Caco-2 (cell line): ENCODE results near the gene FAXC. TPM values are rescaled to one million over a fixed set of nuclear protein-coding genes. Genes with fewer than 3 reads are reported as not detected.

Experiments
- BruUV-seq: library from RNA; stranded (reverse); fragments of 400-500 nt; replicated peaks from 2 replicates; lab custom pipeline; 2021; lab: Mats Ljungman, UMichigan
- CTCF ChIA-PET: fragments of 300-600 bp; sonication (Branson Sonifier 250); formaldehyde crosslinking; loops from one replicate; lab custom pipeline; 2022; ENCODE audit warnings: antibody characterized with exemption; lab: Charles Lee
- POLR2A ChIA-PET: fragments of 300-600 bp; sonication (Branson Sonifier 250); formaldehyde crosslinking; loops from one replicate; lab custom pipeline; 2022; ENCODE audit warnings: antibody characterized with exemption; lab: Charles Lee
- DNase-seq, 2 experiments: peaks; one replicate each; pipeline versions ENCODE4 v3.0.0 to v3.0.0-alpha.2; 2020 to 2022
- H3K27me3 ChIP-seq: replicated peaks from 2 replicates; pipeline ENCODE4 v1.6.0; 2011; ENCODE audit warnings: low read length; ENCODE audit not compliant: control insufficient read depth, insufficient read depth
- H3K36me3 ChIP-seq: 2 replicates; pipeline ENCODE4 v1.5.1; 2011; ENCODE audit warnings: low read length; ENCODE audit not compliant: control insufficient read depth, insufficient read depth
- H3K4me1 ChIP-seq: fragments of 250-450 bp; sonication (Bioruptor Pico); 2 replicates; pipeline ENCODE4 v1.5.1; 2020; ENCODE audit warnings: mild to moderate bottlenecking
- H3K4me3 ChIP-seq: 2 replicates; pipeline ENCODE4 v1.5.1; 2011; ENCODE audit warnings: low read depth, mild to moderate bottlenecking, control low read depth, low read length
- H3K9me3 ChIP-seq: fragments of 250-450 bp; sonication (Bioruptor Pico); 2 replicates; pipeline ENCODE4 v1.5.1; 2020; ENCODE audit warnings: mild to moderate bottlenecking, moderate library complexity
- H3K27ac Mint-ChIP-seq: one replicate; pipeline ENCODE4 v1.8.0; 2022; ENCODE audit warnings: mixed read lengths; ENCODE audit not compliant: unreplicated experiment
- H3K27me3 Mint-ChIP-seq: one replicate; pipeline ENCODE4 v1.8.0; 2022; ENCODE audit warnings: mixed read lengths; ENCODE audit not compliant: insufficient read depth, unreplicated experiment
- H3K36me3 Mint-ChIP-seq: one replicate; pipeline ENCODE4 v1.8.0; 2022; ENCODE audit warnings: mild to moderate bottlenecking, mixed read lengths; ENCODE audit not compliant: insufficient read depth, unreplicated experiment
- H3K4me1 Mint-ChIP-seq: one replicate; pipeline ENCODE4 v1.8.0; 2022; ENCODE audit warnings: low read depth, mixed read lengths; ENCODE audit not compliant: unreplicated experiment
- H3K4me3 Mint-ChIP-seq: one replicate; pipeline ENCODE4 v1.8.0; 2022; ENCODE audit warnings: mild to moderate bottlenecking, moderate library complexity, mixed read lengths; ENCODE audit not compliant: unreplicated experiment
- H3K9me3 Mint-ChIP-seq: one replicate; pipeline ENCODE4 v1.8.0; 2022; ENCODE audit warnings: mixed read lengths; ENCODE audit not compliant: unreplicated experiment
- intact Hi-C: fragments of 100-400 bp; cut with micrococcal nuclease; formaldehyde crosslinking; loops from one replicate; pipeline ENCODE4 v1.10.0; 2022; ENCODE audit not compliant: unreplicated experiment
- total RNA-seq: library from RNA; stranded (reverse); gene quantifications from 2 replicates; pipeline ENCODE4 v1.2.3, GENCODE V29; 2022
- TF ChIP-seq, protein P1 (sequence below), 2 experiments: fragments of 200-600 bp in 1 of 2; IDR thresholded peaks; 1 replicate in 1 of 2; 2 replicates in 1 of 2; pipeline versions ENCODE4 v1.5.1 to v1.8.0; 2011 to 2022; ENCODE audit warnings: antibody characterized with exemption in 1 of 2, control low read depth in 1 of 2, inconsistent platforms in 1 of 2, low read depth in 1 of 2, low read length in 1 of 2, mild to moderate bottlenecking in 1 of 2, moderate library complexity in 1 of 2; ENCODE audit not compliant: insufficient read depth in 1 of 2, severe bottlenecking in 1 of 2, unreplicated experiment in 1 of 2

The FAXC gene
- total RNA-seq, 1 experiment from 2014 or later = 0.16 TPM

DNA sequence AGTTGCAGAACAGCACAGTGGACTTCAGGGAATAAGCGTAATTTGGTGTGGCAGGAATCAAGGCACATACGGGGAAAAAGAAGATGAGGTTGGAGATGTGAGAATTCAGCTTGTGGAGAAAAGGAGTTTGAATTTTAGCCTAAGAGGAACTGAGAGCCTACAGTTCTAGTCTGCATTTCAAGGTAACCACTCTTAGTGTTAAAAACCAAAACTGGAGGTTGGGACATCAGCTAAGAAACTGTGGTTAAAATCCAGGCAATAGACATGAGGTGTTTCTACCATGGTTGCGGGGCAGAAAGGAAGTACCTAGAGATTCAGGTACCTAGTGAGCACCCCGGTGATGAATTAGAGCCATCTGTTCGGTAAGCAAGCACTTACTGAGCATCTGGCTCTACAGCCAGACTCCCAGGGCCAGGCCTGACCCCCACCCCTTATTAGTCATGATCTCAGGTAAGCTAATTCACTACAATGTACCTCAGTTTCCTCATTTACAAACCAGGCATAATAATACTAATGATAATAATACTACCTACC lies 44.4 kb downstream of the FAXC start:
- TF ChIP-seq, protein P1, sequence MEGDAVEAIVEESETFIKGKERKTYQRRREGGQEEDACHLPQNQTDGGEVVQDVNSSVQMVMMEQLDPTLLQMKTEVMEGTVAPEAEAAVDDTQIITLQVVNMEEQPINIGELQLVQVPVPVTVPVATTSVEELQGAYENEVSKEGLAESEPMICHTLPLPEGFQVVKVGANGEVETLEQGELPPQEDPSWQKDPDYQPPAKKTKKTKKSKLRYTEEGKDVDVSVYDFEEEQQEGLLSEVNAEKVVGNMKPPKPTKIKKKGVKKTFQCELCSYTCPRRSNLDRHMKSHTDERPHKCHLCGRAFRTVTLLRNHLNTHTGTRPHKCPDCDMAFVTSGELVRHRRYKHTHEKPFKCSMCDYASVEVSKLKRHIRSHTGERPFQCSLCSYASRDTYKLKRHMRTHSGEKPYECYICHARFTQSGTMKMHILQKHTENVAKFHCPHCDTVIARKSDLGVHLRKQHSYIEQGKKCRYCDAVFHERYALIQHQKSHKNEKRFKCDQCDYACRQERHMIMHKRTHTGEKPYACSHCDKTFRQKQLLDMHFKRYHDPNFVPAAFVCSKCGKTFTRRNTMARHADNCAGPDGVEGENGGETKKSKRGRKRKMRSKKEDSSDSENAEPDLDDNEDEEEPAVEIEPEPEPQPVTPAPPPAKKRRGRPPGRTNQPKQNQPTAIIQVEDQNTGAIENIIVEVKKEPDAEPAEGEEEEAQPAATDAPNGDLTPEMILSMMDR (IDR thresholded peaks at IDR 0.05; ENCODE audit: insufficient read depth in 1 of 2, low read depth in 1 of 2, low read length in 1 of 2, severe bottlenecking in 1 of 2, unreplicated experiment in 1 of 2) = no peak
- H3K36me3 ChIP-seq = no peaks in the 10 kb centered on the region
- no peak overlapping the region for H3K27ac Mint-ChIP-seq
- intact Hi-C loops = no loop called here
- no peaks in the 10 kb centered on the region for H3K36me3 Mint-ChIP-seq
- H3K4me3 ChIP-seq = no peak overlapping the region
- BruUV-seq = no TSS peak
- CTCF ChIA-PET = no interaction called here
- H3K4me1 Mint-ChIP-seq = no peaks in the 10 kb centered on the region
- no peak for DNase-seq
- POLR2A ChIA-PET = no interaction called here
- H3K4me1 ChIP-seq = no peaks in the 10 kb centered on the region
- H3K9me3 ChIP-seq = no peaks in the 10 kb centered on the region
- H3K27me3 ChIP-seq = no peaks in the 10 kb centered on the region
- H3K27me3 Mint-ChIP-seq = peaks cover 16% of the 10 kb centered on the region
- H3K9me3 Mint-ChIP-seq = no peaks in the 10 kb centered on the region
- no peak overlapping the region for H3K4me3 Mint-ChIP-seq

DNA sequence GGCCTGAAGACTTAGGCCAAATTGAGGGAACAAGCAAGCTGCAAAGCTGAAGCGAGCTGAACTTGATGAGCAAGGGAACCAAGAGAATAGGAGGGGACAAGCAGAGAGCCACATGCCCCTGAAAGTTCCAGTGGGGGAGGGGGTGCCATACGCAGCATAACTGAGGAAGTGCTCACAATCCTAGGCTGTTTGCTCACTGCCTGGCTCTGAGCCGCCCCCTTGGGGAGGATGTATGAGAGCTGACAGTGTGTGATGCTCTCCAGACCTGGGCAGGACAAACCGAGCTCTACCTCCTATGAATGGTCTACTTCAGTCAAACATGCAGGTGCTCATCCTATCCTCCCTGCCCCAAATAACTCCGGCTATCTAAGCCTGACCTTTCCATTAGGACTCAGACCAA lies 52.1 kb downstream of the FAXC start:
- TF ChIP-seq, protein P1 (IDR thresholded peaks at IDR 0.05; ENCODE audit: insufficient read depth in 1 of 2, low read depth in 1 of 2, low read length in 1 of 2, severe bottlenecking in 1 of 2, unreplicated experiment in 1 of 2) = no peak
- BruUV-seq = no TSS peak
- Histone ChIP-seq H3K4me1 (no peaks in the 10 kb centered on the region), H3K27me3 (no peaks in the 10 kb centered on the region), H3K9me3 (no peaks in the 10 kb centered on the region), H3K36me3 (no peaks in the 10 kb centered on the region), H3K4me3 (no peak overlapping the region)
- Mint-ChIP-seq H3K27ac (no peak overlapping the region), H3K36me3 (no peaks in the 10 kb centered on the region), H3K4me1 (no peaks in the 10 kb centered on the region), H3K4me3 (no peak overlapping the region), H3K9me3 (no peaks in the 10 kb centered on the region), H3K27me3 (peaks cover 7% of the 10 kb centered on the region)
- ChIA-PET CTCF (no interaction called here), POLR2A (no interaction called here)
- intact Hi-C loops = no loop called here
- DNase-seq = no peak

DNA sequence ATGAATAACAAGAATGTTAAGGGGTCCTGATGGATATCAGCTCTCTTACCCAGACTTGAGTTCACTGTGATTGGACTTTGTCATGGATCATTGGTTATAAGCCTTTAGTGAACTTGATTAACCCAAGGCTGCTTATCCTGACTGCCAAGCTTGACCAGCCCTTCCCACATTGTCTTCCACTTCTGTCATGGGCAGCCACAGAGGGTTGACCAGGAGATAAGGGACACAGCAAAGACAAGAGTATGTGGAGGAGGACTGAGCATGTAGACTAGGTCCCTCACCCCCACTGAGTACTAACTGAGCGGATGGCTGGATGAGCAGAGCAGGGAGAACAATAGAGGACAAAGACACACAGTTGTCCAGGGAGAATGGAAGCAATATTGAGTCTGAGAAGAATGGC lies 52.5 kb downstream of the FAXC start:
- peaks cover 7% of the 10 kb centered on the region for H3K27me3 Mint-ChIP-seq
- H3K36me3 ChIP-seq = no peaks in the 10 kb centered on the region
- H3K4me1 ChIP-seq = no peaks in the 10 kb centered on the region
- H3K9me3 Mint-ChIP-seq = no peaks in the 10 kb centered on the region
- H3K4me1 Mint-ChIP-seq = no peaks in the 10 kb centered on the region
- no TSS peak for BruUV-seq
- H3K4me3 Mint-ChIP-seq = no peak overlapping the region
- no peaks in the 10 kb centered on the region for H3K9me3 ChIP-seq
- H3K27ac Mint-ChIP-seq = no peak overlapping the region
- intact Hi-C loops = no loop called here
- H3K4me3 ChIP-seq = no peak overlapping the region
- no peaks in the 10 kb centered on the region for H3K27me3 ChIP-seq
- DNase-seq = no peak
- TF ChIP-seq, protein P1 (IDR thresholded peaks at IDR 0.05; ENCODE audit: insufficient read depth in 1 of 2, low read depth in 1 of 2, low read length in 1 of 2, severe bottlenecking in 1 of 2, unreplicated experiment in 1 of 2) = no peak
- ChIA-PET CTCF (no interaction called here), POLR2A (no interaction called here)
- no peaks in the 10 kb centered on the region for H3K36me3 Mint-ChIP-seq
